Right renal pelvis (tissue), 4 donors: ENCODE results near the gene OSBPL9. TPM values are rescaled to one million over a fixed set of nuclear protein-coding genes. Genes with fewer than 3 reads are reported as not detected.

ENCODE experiments used
- DNase-seq, 4 donors: peaks; one replicate each; pipeline ENCODE4 v3.0.0-alpha.2; 2013; ENCODE audit warnings: low read depth in 4 of 4, low spot score in 3 of 4, missing footprints in 1 of 4
- polyA plus RNA-seq, 4 donors: library from polyadenylated mRNA; unstranded; fragments of 120-200 nt; gene quantifications; one replicate each; pipeline ENCODE4 v1.2.1, GENCODE V29; 2013; ENCODE audit not compliant: insufficient read length in 4 of 4

The OSBPL9 gene, protein sequence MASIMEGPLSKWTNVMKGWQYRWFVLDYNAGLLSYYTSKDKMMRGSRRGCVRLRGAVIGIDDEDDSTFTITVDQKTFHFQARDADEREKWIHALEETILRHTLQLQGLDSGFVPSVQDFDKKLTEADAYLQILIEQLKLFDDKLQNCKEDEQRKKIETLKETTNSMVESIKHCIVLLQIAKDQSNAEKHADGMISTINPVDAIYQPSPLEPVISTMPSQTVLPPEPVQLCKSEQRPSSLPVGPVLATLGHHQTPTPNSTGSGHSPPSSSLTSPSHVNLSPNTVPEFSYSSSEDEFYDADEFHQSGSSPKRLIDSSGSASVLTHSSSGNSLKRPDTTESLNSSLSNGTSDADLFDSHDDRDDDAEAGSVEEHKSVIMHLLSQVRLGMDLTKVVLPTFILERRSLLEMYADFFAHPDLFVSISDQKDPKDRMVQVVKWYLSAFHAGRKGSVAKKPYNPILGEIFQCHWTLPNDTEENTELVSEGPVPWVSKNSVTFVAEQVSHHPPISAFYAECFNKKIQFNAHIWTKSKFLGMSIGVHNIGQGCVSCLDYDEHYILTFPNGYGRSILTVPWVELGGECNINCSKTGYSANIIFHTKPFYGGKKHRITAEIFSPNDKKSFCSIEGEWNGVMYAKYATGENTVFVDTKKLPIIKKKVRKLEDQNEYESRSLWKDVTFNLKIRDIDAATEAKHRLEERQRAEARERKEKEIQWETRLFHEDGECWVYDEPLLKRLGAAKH
- 100 to 1,000 TPM; 116 to 150 (median 146) TPM for polyA plus RNA-seq

GRCh38 chr1:51616903-51617708, at the start of gene OSBPL9:
TSS of gene OSBPL9 (plus strand) at chr1:51617092. CDS start at chr1:51617111, 19 bp downstream.
- peak; percentile 86 to 91 (median 87) for DNase-seq

GRCh38 chr1:51567653-51568052, 49.2 kb upstream of the OSBPL9 start:
- DNase-seq = no peak

GRCh38 chr1:51568231-51568935, 48.5 kb upstream of the OSBPL9 start:
- DNase-seq = no peak

GRCh38 chr1:51569284-51570062, 47.4 kb upstream of the OSBPL9 start:
- DNase-seq = no peak

DNA sequence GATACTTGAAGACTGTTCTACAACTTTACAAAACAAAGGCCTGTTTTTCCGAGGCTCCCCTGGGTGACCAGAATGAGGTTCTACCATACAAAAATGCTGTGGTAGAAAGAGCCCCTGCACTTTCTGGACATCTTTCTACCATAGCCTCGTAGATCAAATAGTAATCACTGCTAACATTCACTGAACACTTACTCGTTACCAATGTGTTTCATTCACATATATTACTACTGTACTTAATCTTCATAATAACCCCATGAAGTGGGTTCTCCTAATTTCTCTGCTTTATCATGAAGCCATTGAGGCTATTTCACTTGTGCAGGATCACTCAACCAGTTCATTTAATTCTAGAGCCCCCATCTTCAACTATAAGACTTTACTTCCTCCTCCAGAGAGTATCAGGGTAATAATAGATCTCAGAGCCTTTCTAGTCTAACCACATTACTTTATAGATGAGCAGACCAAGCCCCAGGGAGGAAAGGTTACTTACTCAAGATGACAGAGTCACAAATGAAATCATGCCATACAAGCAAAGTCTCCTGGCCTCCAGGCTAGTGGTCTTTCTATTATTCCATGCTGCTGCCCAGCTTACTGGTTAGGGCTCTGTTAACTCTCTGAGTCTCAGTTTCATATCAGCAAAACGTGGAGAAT, 46.7 kb upstream of the OSBPL9 start:
- DNase-seq = no peak

DNA sequence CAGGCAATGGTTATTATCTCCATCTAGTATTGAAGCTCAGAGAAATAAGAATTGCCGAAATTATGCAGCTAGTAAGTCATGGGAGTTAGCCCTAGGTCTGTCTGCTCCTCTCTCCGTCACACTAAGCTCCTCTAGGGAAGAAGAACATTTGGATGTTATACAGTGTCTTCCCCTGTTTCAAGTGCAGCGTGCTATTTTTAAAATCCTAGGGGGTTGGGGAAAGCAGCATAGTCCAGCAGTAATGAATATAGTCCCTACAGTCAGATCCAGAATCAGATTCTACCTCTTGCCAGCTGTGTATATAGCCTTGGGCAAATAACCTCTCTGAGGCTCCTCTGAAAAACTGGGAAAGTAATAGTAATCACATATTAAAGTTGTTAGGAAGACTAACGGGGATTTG, 44.5 kb upstream of the OSBPL9 start:
- no peak for DNase-seq

DNA sequence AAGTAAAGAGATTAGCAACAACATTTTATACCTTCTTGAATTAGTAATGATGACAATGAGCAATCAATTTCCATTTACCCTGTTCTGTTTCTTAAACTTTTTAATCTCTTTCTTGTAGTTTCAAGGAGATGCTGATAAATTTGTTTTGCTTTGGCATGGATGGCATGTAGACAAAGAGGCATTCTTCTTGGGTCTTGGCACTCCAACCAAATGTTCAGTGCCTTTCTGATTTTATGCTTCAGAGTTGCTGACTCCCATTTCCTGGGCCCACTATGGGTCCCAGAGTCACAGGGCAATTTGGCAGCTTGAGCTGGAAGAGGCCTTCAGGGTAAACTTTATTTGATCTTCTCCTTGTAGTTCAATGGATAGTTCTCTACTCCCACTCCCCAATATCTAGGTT, 42.1 kb upstream of the OSBPL9 start:
- DNase-seq = no peak

GRCh38 chr1:51575406-51576084, 41.3 kb upstream of the OSBPL9 start:
- DNase-seq = no peak

- DNase-seq = no peak
These were observed 40.8 kb upstream of the OSBPL9 start for GRCh38 chr1:51576085-51576444.

DNA sequence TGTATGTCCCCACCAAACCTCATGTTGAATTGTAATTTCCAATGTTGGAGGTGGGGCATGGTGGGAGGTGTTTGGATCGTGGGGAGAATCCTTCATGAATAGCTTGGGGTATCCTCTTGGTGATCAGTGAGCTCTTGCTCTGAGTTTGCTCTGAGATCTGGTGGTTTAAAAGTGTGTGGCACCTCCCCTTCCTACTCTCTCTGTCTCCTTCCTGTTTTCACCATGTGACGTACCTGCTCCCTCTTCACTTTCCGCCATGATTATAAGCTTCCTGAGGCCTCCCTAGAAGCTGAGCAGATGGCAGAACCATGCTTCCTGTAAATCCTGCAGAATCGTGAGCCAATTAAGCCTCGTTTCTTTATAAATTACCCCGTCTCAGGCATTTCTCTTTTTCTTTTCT, 40.0 kb upstream of the OSBPL9 start:
- no peak for DNase-seq

DNA sequence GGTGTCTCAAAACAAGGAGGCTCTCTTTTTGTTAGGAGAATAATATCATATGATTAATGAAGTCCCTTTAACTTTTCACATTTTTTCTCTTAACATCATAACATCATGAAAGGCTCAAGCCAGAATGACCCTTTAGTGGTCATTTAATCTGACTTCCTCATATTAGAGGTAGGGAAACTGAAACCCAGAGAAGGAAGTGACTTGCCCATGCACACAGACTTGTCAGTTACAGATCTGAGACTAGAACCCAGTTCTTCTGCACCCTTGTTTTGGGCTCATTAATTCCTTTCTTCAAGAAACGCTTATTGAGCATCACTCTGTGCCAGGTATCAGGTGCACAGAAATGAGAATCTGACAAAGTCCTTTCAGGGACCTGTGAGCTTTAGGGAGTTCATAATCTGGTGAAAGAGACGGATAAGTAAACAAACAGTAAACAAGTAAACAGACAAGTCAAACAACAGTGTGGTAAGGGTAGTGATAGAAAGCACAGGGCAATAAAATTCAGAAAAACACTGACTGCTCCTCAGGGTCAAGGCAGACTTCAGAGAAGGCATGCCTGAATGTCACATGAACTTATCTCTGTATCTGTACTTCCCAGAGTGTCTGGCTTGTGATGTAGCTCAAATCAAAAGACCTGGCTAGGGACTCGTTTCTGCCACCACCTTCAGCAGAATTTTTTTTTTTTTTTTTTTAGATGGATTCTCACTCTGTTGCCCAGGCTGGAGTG, 38.3 kb upstream of the OSBPL9 start:
- DNase-seq = no peak

DNA sequence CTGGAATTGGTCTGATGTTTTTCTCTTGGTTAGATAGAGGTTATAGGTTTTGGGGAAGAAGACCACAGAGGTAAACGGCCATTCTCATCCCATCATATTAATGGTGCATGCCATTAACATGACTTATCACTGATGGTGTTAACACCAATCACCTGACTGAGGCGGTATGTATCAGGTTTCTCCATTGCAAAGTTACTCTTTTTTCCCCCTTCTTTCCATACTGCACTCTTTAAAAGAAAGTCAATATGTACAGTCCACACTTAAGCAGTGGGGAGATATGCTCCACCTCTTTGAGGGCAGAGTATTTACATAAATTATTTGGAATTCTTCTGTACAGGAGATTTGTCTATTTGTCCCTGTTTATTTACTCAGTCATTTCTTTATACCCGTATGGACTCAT, 35.7 kb upstream of the OSBPL9 start:
- no peak for DNase-seq

- DNase-seq = no peak
These were observed 33.4 kb upstream of the OSBPL9 start for GRCh38 chr1:51583532-51583931.

DNA sequence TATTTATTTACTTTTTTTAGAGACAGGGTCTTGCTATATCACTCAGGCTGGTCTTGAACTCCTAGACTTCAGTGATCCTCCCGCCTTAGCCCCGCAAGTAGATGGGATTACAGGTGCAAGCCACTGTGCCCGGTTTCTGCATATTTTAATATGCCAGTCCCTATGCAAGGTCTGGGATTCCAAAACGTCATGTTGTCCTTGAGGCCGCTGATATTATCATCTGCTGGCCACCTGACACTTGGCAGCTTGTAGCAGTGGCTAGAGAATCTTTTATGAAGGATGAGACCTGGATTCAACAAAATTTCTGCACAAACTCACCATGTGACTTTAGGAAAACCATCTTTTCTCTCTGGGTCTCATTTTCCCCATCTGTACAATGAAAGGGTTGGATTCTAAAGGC, 32.9 kb upstream of the OSBPL9 start:
- no peak for DNase-seq

DNA sequence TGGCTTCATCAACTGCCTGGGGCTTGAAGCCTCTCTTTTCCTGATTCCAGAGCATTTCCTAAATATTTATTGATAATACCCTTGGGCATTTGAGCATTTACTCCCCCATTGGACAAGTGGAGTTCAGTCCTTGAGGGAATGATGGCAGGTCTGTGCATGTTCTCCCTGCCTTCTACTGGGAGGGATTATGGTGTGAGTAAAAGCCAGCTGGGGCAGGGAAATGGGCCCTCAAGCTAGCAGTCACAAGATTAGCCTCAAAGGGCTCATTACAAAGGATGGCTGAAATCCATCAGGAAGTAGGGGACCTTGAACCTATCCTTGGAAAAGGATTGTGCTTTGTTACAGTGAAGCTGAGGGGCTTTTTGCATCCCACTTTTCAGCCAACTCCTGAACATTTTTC, 24.2 kb upstream of the OSBPL9 start:
- DNase-seq = no peak

DNA sequence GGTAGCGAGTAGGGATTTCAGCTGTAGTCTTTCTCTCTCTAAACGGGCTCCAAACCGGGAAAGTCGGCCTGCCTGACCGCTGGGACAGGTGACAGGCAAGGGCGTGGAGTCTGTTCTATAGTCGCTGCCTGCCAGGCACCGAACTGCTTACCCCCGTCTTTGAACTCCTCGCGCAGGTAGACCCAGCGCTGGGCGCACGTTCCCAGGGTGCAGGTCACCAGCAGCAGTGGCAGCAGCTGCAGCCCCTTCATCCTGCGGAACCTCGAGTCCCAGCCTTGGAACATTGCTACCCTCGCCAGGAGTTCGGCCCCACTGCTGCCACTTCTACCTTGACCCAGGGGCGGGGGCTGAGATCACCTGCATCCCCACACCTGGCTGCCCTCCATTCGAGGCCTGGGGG, 22.2 kb upstream of the OSBPL9 start:
- no peak for DNase-seq

DNA sequence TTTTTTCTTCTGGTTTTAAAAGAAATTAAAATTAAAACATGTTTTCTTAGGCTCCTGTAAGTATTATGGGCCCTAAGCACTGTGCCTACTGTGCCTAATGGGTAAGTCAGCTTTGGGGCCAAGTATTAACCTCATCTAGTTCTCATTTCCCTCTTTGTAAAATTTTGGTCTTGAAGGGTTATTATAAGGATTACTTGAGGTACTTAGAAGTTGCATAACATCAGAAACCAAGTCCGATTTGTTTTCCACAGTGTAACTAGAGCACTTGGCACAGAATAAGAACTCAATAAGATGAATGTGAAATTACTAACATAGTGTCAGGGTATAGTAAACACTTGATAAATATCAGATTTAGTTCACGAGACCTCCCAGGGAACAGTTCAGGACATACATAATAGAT, 16.4 kb upstream of the OSBPL9 start:
- DNase-seq = no peak

GRCh38 chr1:51600965-51601364, 15.9 kb upstream of the OSBPL9 start:
- no peak for DNase-seq
